DMS79 treated with DMSO at 0.1 percent for 48 hours (cell line): ENCODE measurements around the gene DHCR7.

ENCODE experiments used
- DNase-seq: peaks from one replicate; lab custom pipeline; 2025; lab: John Stamatoyannopoulos, UW

DHCR7 gene

GRCh38 chr11:71477641-71478527 is 29.7 kb upstream of the DHCR7 start:
- no peak for DNase-seq

GRCh38 chr11:71476926-71477640 is 28.9 kb upstream of the DHCR7 start:
- no peak for DNase-seq

- DNase-seq, result no peak
Measured at GRCh38 chr11:71476031-71476430, 27.8 kb upstream of the DHCR7 start.

GRCh38 chr11:71474771-71475483 is 26.7 kb upstream of the DHCR7 start:
- no peak for DNase-seq

- no peak for DNase-seq
Measured at GRCh38 chr11:71474141-71474770, 26.1 kb upstream of the DHCR7 start.

- DNase-seq, result no peak
Measured at GRCh38 chr11:71473793-71474080, 25.5 kb upstream of the DHCR7 start.

GRCh38 chr11:71472941-71473792 is 25.0 kb upstream of the DHCR7 start:
- no peak for DNase-seq

GRCh38 chr11:71472357-71472885 is 24.2 kb upstream of the DHCR7 start:
- DNase-seq, result no peak

- DNase-seq, result no peak
Measured at GRCh38 chr11:71470946-71471345, 22.8 kb upstream of the DHCR7 start.

GRCh38 chr11:71467164-71467563 is 19.0 kb upstream of the DHCR7 start:
- DNase-seq, result no peak

- DNase-seq, result no peak
Measured at GRCh38 chr11:71466358-71466757, 18.2 kb upstream of the DHCR7 start.

GRCh38 chr11:71465054-71465453 is 16.9 kb upstream of the DHCR7 start:
- DNase-seq, result no peak

- DNase-seq, result no peak
Measured at GRCh38 chr11:71463331-71464211, 15.4 kb upstream of the DHCR7 start.

- DNase-seq, result no peak
Measured at GRCh38 chr11:71462726-71463125, 14.5 kb upstream of the DHCR7 start.

- no peak for DNase-seq
Measured at GRCh38 chr11:71461696-71462095, 13.5 kb upstream of the DHCR7 start.

- DNase-seq, result no peak
Measured at GRCh38 chr11:71459767-71460320, 11.7 kb upstream of the DHCR7 start.

- no peak for DNase-seq
Measured at GRCh38 chr11:71459076-71459766, 11.0 kb upstream of the DHCR7 start.

- no peak for DNase-seq
Measured at GRCh38 chr11:71458146-71459070, 10.2 kb upstream of the DHCR7 start.
